Esophagus squamous epithelium (tissue), 5 donors: Measurements from ENCODE around the gene RNASE7. TPM values are rescaled to one million over a fixed set of nuclear protein-coding genes. Genes with fewer than 3 reads are reported as not detected.

Experiments
- DNase-seq: peaks from one replicate; lab custom pipeline; 2025; lab: John Stamatoyannopoulos, UW
- H3K27ac ChIP-seq, 4 donors: fragments of 200-600 bp; sonication (generic); one replicate each; pipeline ENCODE4 v1.5.1; 2016 to 2019; ENCODE audit warnings: mild to moderate bottlenecking in 1 of 4
- H3K27me3 ChIP-seq, 4 donors: fragments of 200-600 bp; sonication (generic); 1 replicate in 3 of 4; 2 replicates in 1 of 4; pipeline versions ENCODE4 v1.5.1 to v1.6.0; 2017 to 2021; ENCODE audit warnings: antibody characterized with exemption in 1 of 4
- H3K36me3 ChIP-seq, 3 donors: fragments of 200-600 bp; sonication (generic); one replicate each; pipeline ENCODE4 v1.5.1; 2016 to 2019
- H3K4me1 ChIP-seq, 3 donors: fragments of 200-600 bp; sonication (generic); one replicate each; pipeline ENCODE4 v1.5.1; 2017 to 2019
- H3K4me3 ChIP-seq, 4 donors: fragments of 200-600 bp; sonication (generic); 1 replicate in 3 of 4; 2 replicates in 1 of 4; pipeline ENCODE4 v1.5.1; 2016 to 2019; ENCODE audit warnings: mild to moderate bottlenecking in 2 of 4, moderate library complexity in 1 of 4
- H3K9me3 ChIP-seq, 3 donors: fragments of 200-600 bp; sonication (generic); one replicate each; pipeline ENCODE4 v1.5.1; 2016 to 2019
- POLR2A ChIP-seq, 4 donors: fragments of 450-650 bp; IDR thresholded peaks; one replicate each; pipeline ENCODE4 v1.6.1; 2017; ENCODE audit warnings: antibody characterized with exemption in 4 of 4, mild to moderate bottlenecking in 4 of 4, moderate library complexity in 3 of 4
- WGBS, 2 donors: methylation state at CpG; one replicate each; pipeline ENCODE4 v1.1.5; 2018; 5-methylcytosine and 5-hydroxymethylcytosine counted together
- intact Hi-C: fragments of 100-400 bp; cut with DNase I; formaldehyde crosslinking; loops from one replicate; pipeline ENCODE4 v1.15.0; 2022
- total RNA-seq, 4 donors: library from RNA; depleted of rRNA; stranded (reverse); fragments of >200 nt; gene quantifications; one replicate each; pipeline ENCODE4 v1.1.0, GENCODE V29; 2016
- TF ChIP-seq, protein P1 (sequence below), 6 experiments: fragments of 450-650 bp in 4 of 6; fragments of 200-600 bp in 2 of 6; sonication (generic) in 2 of 6; IDR thresholded peaks; one replicate each; pipeline ENCODE4 v1.5.1; 2016 to 2019; ENCODE audit warnings: antibody characterized with exemption in 6 of 6, mild to moderate bottlenecking in 4 of 6, moderate library complexity in 4 of 6
- donor health status: DM: yes; HTN: yes; CAD: no.

RNASE7 gene
- total RNA-seq, 4 donors from 2014 or later, result 0.97 to 13.3 (median 1.1) TPM; not detected in 1

DNA sequence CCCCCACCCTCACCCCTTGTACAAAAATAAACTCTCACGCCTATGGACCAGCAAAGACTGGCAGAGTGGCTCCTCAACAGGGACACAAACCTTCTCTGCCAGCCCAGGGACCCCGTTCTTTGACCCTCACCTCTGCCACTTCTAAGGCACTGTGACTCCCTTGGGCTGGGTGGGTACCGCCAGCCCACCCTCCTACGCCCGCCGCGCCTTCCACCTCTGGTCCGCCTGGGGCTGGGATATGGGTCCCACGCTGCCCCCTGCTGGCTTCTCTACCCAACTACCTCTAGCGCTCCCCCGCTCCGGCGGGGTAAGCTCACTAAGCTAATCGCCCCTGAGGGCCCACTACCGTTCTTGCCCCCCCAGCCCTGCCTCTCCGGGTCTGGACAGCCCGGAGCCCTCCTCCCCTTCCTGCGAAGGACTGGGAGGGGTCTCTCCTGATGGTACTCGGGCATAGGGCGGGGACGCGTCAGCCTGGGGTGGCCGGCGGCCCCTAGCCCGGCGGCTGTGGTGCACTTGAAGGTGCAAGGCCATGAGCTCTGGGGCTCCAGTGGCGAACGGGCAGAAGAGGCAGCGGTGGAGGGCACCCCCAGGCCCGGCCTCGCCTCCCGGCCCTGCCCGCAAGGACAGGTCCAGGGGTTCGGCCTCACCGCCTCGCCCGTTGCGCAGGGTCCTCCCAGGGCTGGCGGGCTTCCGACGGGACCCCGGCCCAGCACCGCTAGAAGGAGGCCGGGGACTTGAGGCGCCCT, 48.2 kb downstream of the RNASE7 start:
- Histone ChIP-seq H3K27me3 (no peaks in the 10 kb centered on the region), H3K4me1 (peaks cover 7 to 60% (median 18%) of the 10 kb centered on the region in 3 donors), H3K9me3 (no peaks in the 10 kb centered on the region), H3K36me3 (peaks cover 20 to 70% (median 25%) of the 10 kb centered on the region in 3 donors), H3K27ac (no peak overlapping the region), H3K4me3 (no peak overlapping the region)
- TF ChIP-seq, protein P1, sequence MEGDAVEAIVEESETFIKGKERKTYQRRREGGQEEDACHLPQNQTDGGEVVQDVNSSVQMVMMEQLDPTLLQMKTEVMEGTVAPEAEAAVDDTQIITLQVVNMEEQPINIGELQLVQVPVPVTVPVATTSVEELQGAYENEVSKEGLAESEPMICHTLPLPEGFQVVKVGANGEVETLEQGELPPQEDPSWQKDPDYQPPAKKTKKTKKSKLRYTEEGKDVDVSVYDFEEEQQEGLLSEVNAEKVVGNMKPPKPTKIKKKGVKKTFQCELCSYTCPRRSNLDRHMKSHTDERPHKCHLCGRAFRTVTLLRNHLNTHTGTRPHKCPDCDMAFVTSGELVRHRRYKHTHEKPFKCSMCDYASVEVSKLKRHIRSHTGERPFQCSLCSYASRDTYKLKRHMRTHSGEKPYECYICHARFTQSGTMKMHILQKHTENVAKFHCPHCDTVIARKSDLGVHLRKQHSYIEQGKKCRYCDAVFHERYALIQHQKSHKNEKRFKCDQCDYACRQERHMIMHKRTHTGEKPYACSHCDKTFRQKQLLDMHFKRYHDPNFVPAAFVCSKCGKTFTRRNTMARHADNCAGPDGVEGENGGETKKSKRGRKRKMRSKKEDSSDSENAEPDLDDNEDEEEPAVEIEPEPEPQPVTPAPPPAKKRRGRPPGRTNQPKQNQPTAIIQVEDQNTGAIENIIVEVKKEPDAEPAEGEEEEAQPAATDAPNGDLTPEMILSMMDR (IDR thresholded peaks at IDR 0.05), result peak in 5 of 6 experiments; percentile 12 to 52 (median 44)
- no peak for TF ChIP-seq POLR2A (IDR thresholded peaks at IDR 0.05)
- intact Hi-C loops, result loop anchor here (10.0 kb wide), 1 partner anchor 76 kb away; no protein-coding TSS in a partner anchor
- WGBS, 2 donors, result 83 to 88% methylated on average over 9 of the region's 45 CpGs
- DNase-seq, result no peak

DNA sequence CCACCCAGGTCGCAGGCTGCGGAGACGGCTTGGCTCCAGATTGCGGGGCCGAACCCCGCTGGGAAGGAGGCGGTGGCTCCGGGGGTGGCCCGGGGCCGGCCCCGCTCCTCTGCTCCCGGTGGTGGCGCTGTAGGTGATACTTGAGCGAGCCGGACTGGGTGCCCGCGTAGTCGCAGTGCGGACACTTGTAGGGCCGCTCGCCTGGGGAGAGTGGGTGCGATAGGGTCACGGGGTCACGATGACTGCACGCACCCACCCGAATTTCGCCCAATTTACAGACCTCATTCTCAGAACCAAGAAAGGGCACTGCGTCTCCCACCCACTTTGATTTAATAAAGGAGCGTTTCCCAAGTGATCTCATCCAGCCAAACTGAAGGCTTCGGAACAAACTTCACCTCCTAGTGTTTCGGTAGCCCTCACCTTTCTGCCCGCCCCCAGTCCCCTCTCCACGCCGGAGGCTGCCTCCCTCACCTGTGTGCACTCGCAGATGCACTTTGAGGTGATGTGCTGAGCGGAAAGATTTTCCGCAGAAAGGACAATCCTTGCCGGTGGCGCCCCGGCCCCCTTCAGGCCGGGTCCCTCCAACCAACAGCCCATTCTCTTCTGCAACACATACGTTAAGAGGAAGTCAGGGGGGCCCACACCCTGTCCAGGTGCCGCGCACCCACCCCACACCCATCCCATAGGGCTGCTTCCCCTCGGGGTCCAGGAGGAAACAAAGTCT, 48.9 kb downstream of the RNASE7 start:
- no peaks in the 10 kb centered on the region for H3K9me3 ChIP-seq
- no peak for DNase-seq
- H3K27ac ChIP-seq, result no peak overlapping the region

DNA sequence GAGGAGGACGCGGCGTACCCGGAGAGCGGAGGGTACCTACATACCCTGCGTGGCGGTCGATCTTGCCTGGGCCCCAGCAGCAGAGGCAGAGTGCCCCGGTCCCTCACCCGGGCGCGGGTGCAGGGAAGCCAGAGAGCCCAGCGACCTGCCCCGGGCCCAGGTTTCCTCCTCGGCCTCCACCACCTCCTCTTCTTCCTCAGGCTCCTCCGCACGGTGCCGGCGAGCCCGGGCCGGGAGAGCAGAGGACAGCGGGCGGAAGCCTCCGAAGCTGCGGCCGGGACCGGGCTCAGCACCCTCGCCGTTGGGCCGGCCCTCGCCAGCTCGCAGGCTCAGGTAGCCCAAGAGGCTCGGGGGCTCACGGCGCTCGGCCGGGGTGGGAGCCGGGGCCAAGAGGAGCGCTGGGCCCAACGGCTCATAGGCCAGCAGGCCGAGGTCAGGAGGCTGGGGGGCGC, 49.7 kb downstream of the RNASE7 start:
- peak overlapping the region in 2 of 4 donors; percentile 5 to 11 for H3K27ac ChIP-seq
- DNase-seq, result no peak
- 91% methylated on average over 10 to 14 of the region's 42 CpGs for WGBS, 2 donors

More for the DNA sequence above, 48.9 kb downstream of the RNASE7 start:
- Histone ChIP-seq H3K4me1 (peaks cover 7 to 63% (median 18%) of the 10 kb centered on the region in 3 donors), H3K4me3 (no peak overlapping the region), H3K27me3 (no peaks in the 10 kb centered on the region), H3K36me3 (peaks cover 20 to 66% (median 25%) of the 10 kb centered on the region in 3 donors)
- 84 to 87% methylated on average over 20 to 25 of the region's 45 CpGs for WGBS, 2 donors
- intact Hi-C loops, result loop anchor here (10.0 kb wide), 1 partner anchor 76 kb away; no protein-coding TSS in a partner anchor
- no peak for TF ChIP-seq POLR2A (IDR thresholded peaks at IDR 0.05)
- TF ChIP-seq, protein P1 (IDR thresholded peaks at IDR 0.05), result no peak

DNA sequence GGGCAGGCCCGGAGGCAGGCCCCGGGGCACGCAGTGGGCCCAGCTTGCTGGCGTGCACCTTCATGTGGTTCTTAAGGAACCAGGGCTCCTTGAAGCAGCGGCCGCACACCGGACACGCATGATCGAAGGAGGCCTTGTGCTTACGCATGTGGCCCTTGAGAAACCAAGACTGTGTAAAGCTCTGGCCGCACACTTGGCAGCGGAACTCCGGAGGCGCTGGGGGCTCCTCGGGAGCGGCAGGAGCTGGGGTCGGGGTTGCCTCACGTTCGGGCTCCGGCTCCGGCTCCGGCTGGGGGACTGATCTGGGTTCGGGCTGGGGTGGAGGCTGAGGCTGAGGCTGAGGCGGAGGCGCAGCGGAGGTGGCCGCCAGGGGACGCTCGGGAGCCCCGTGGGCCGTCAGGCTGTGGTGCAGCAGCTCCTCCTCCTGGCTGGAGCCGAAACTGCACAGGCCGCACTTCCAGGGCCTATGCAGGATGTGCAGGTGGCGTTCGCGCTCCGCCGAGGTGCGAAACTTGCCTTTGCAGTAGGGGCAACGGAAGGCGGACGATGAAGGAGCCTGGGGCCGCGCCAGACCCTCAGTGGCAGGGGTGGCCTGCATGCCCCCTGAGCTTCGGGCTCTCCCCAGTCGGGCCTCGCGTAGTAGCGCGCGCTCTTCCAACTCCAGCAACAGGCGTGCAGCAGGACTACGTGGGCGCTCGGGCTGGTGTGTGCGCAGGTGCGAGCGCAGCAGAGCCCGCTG, 50.3 kb downstream of the RNASE7 start:
- peak overlapping the region in 2 of 4 donors; percentile 5 to 11 for H3K27ac ChIP-seq
- H3K36me3 ChIP-seq, result peaks cover 20 to 59% (median 25%) of the 10 kb centered on the region in 3 donors
- H3K4me1 ChIP-seq, result peaks cover 7 to 69% (median 29%) of the 10 kb centered on the region in 3 donors
- TF ChIP-seq POLR2A (IDR thresholded peaks at IDR 0.05), result no peak
- TF ChIP-seq, protein P1 (IDR thresholded peaks at IDR 0.05), result peak; percentile 100
- intact Hi-C loops, result loop anchor here (10.0 kb wide), 1 partner anchor 78 kb away; no protein-coding TSS in a partner anchor
- WGBS, 2 donors, result 100% methylated on average over 1 of the region's 59 CpGs; no CpG with 5 or more reads in 1 of the 2 donors
- no peak overlapping the region for H3K4me3 ChIP-seq
- DNase-seq, result no peak
- no peaks in the 10 kb centered on the region for H3K9me3 ChIP-seq
- H3K27me3 ChIP-seq, result no peaks in the 10 kb centered on the region

More for the DNA sequence above, 49.7 kb downstream of the RNASE7 start:
- no peak overlapping the region for H3K4me3 ChIP-seq
- no peaks in the 10 kb centered on the region for H3K9me3 ChIP-seq
- TF ChIP-seq, protein P1 (IDR thresholded peaks at IDR 0.05), result no peak
- no peak for TF ChIP-seq POLR2A (IDR thresholded peaks at IDR 0.05)
- no peaks in the 10 kb centered on the region for H3K27me3 ChIP-seq
- intact Hi-C loops, result loop anchor here (10.0 kb wide), 1 partner anchor 77 kb away; no protein-coding TSS in a partner anchor
- H3K4me1 ChIP-seq, result peaks cover 7 to 69% (median 23%) of the 10 kb centered on the region in 3 donors
- H3K36me3 ChIP-seq, result peaks cover 20 to 64% (median 25%) of the 10 kb centered on the region in 3 donors
